Omental fat pad (tissue), 4 donors: ENCODE measurements around the gene EPG5. TPM values are rescaled to one million over a fixed set of nuclear protein-coding genes. Genes with fewer than 3 reads are reported as not detected.

Experiments
- ATAC-seq: fragments of 150-250 bp; one replicate; pipeline ENCODE4 v1.9.1; 2016; ENCODE audit warnings: mild to moderate bottlenecking, moderate library complexity; ENCODE audit not compliant: low FRiP score
- DNase-seq: peaks from one replicate; pipeline ENCODE4 v3.0.0-alpha.2; 2019; ENCODE audit warnings: low spot score
- total RNA-seq, 4 donors: library from RNA; depleted of rRNA; stranded (reverse); fragments of >200 nt; gene quantifications; one replicate each; pipeline ENCODE4 v1.1.0, GENCODE V29; 2016
- TF ChIP-seq, protein P1 (sequence below), 3 donors: fragments of 450-650 bp; IDR thresholded peaks; one replicate each; pipeline ENCODE4 v1.5.1; 2016 to 2017; ENCODE audit warnings: antibody characterized with exemption in 3 of 3, mild to moderate bottlenecking in 3 of 3, moderate library complexity in 2 of 3

EPG5 gene
- total RNA-seq, 4 donors from 2014 or later: 24.9 to 43.7 (median 26.2) TPM

GRCh38 chr18:45841765-45842442 is 125.2 kb downstream of the EPG5 start:
- TF ChIP-seq, protein P1, sequence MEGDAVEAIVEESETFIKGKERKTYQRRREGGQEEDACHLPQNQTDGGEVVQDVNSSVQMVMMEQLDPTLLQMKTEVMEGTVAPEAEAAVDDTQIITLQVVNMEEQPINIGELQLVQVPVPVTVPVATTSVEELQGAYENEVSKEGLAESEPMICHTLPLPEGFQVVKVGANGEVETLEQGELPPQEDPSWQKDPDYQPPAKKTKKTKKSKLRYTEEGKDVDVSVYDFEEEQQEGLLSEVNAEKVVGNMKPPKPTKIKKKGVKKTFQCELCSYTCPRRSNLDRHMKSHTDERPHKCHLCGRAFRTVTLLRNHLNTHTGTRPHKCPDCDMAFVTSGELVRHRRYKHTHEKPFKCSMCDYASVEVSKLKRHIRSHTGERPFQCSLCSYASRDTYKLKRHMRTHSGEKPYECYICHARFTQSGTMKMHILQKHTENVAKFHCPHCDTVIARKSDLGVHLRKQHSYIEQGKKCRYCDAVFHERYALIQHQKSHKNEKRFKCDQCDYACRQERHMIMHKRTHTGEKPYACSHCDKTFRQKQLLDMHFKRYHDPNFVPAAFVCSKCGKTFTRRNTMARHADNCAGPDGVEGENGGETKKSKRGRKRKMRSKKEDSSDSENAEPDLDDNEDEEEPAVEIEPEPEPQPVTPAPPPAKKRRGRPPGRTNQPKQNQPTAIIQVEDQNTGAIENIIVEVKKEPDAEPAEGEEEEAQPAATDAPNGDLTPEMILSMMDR (IDR thresholded peaks at IDR 0.05): no peak
- no peak for DNase-seq
- no peak for ATAC-seq

GRCh38 chr18:45841060-45841764 is 125.9 kb downstream of the EPG5 start:
- DNase-seq (no peak), ATAC-seq (no peak)
- TF ChIP-seq, protein P1 (IDR thresholded peaks at IDR 0.05): no peak

DNA sequence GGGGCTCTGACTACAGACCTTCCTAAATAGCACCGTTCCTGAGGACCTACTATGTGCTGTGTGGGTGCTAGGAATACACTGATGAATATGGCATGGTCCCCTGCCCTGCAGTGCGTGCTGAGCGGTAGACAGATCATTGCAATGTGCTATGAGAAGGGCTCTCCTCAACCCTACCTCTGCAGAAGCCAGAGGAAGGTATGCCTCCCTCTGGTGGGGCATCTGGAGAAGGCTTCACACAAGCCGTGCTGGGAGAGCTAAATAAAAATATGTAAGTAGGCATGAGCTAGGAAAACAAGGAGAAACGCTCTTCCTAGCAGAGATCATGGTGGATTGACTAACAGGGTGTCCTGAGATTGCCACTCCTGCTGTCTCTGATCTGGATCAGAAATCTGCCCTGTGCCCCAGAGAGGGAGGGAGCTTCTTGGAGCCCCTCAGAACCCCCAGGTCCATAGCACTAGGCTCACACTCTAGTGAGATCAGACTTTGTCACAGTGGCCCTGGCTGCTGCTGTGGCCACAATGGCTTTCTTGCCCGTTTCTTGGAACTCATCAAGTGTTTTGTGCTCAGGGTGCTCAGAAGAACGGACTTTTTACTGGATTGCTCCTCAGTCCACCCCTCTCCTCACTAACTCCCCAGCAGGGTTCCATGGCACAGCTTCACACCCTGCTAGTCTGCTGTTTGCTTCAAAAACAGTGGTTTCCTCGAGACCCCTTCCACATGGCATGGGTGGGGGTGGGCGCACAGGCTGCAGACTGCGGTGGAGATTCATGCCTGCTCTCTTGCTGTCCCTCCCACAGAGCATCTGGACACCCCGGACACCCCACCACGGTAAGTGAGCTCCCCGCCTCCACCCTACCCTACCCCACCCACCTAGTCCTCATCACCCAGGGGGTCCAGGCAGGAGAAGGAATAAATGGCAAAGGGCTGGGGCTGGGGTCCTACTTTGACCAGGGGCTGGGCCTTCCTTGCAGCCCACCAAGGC is 127.4 kb downstream of the EPG5 start:
- ATAC-seq (peak; percentile 56), DNase-seq (no peak)
- TF ChIP-seq, protein P1 (IDR thresholded peaks at IDR 0.05): no peak

GRCh38 chr18:45838302-45839070 is 128.6 kb downstream of the EPG5 start:
- TF ChIP-seq, protein P1 (IDR thresholded peaks at IDR 0.05): no peak
- ATAC-seq (peak; percentile 25), DNase-seq (no peak)

DNA sequence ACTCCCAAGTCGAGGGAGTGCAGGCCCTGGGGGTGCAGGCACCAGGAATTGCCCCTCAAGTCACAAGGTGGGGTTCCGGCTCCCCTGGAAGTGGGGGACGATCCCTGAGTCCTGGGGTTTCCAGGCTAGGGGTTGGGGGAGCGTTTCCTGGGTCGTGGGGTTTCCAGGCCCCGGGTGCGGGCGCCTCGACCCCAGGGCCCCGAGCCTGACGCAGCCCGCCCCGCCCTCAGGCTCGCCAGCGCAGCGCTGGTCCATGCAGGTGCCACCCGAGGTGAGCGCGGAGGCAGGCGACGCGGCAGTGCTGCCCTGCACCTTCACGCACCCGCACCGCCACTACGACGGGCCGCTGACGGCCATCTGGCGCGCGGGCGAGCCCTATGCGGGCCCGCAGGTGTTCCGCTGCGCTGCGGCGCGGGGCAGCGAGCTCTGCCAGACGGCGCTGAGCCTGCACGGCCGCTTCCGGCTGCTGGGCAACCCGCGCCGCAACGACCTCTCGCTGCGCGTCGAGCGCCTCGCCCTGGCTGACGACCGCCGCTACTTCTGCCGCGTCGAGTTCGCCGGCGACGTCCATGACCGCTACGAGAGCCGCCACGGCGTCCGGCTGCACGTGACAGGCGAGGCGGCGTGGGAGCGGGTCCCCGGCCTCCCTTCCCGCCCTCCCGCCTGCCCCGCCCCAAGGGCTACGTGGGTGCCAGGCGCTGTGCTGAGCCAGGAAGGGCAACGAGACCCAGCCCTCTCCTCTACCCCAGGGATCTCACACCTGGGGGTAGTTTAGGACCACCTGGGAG is 129.7 kb downstream of the EPG5 start:
- DNase-seq: no peak

More for the DNA sequence above, 129.7 kb downstream of the EPG5 start:
- ATAC-seq: peak; percentile 38
- TF ChIP-seq, protein P1 (IDR thresholded peaks at IDR 0.05): no peak
